GM12801 (cell line): ENCODE results near the gene FAIM2.

Experiments
- TF ChIP-seq, protein P1 (sequence below): IDR thresholded peaks from one replicate; pipeline ENCODE4 v1.5.1; 2011; ENCODE audit warnings: control low read depth; ENCODE audit not compliant: insufficient read length; ENCODE audit errors: extremely low read depth

FAIM2 gene

DNA sequence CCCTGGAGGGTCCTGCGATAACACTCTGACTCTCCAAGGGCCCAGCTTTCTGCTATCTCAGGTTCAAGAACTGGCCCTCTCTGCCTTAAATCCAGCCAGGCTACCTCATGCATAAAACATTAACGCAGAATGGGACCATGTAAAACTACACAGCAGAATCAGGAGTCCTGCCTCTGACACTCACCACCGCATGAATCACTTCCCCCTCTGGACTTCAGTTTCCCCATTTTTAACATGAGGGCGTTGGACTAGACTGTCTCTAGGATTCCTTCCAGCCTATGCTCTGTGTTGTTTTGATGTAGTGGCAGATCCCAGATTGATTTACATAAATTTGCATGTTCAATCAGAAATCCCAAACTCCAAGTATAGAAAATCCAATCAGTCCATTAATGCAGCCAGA, 78.8 kb downstream of the FAIM2 start:
- TF ChIP-seq, protein P1, sequence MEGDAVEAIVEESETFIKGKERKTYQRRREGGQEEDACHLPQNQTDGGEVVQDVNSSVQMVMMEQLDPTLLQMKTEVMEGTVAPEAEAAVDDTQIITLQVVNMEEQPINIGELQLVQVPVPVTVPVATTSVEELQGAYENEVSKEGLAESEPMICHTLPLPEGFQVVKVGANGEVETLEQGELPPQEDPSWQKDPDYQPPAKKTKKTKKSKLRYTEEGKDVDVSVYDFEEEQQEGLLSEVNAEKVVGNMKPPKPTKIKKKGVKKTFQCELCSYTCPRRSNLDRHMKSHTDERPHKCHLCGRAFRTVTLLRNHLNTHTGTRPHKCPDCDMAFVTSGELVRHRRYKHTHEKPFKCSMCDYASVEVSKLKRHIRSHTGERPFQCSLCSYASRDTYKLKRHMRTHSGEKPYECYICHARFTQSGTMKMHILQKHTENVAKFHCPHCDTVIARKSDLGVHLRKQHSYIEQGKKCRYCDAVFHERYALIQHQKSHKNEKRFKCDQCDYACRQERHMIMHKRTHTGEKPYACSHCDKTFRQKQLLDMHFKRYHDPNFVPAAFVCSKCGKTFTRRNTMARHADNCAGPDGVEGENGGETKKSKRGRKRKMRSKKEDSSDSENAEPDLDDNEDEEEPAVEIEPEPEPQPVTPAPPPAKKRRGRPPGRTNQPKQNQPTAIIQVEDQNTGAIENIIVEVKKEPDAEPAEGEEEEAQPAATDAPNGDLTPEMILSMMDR, result no peak

DNA sequence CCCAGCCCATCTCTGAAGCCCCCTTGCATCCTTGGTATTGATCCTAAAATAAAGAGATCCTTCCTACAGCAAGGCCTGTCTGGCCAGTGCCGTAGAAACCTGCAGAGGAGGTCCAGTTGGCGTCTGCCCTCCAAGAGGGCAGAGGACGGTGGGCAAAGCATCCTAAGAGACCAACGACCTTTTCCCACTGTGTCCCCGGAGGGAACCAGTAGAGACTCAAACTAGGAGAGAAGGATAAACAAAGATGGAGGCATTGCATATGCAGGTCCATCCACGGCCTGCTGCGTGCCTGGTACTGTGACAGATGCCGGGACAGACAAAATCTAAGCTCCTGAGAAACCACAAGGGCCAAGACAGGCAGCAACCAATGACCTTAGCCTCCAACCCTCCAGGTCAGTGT, 79.3 kb downstream of the FAIM2 start:
- TF ChIP-seq, protein P1, result no peak

DNA sequence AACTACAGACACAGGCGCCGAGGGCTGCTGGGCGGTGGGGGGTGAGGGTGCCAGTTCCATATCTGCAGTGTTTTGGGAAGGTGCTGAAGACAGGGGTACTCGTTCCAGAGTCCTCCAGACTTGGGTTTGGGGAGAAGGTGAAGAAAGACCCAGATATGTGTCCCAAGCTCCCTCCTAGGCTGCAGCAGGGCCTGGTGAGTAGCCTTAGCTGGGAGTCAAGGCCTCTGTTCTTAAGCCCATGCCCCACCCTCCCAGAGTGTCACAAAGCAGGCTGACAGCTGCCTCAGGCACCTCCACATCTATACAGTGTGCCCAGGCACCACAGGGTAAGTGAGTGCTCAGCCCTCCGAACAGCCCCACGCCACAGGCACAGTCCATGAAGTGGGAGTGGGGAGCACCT, 79.7 kb downstream of the FAIM2 start:
- TF ChIP-seq, protein P1, result no peak

DNA sequence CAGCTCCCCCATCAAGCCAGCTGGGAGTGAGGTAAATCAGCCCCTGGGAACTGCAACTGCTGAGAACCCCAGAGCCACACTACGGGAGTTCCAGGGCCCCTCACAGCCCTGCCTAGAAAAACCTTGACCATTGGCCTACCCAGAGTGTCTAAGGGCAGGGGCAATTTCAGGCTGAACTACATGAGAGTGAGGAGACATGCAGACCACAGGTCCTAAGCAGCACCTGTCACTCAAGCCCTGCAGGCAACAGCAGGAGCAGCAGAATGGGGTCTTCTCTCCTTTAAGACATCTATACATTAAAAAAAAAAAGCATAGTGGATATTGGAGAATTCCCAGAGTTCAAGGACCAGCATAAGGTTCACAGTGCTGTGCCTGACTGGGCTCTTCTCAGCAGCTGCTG, 80.3 kb downstream of the FAIM2 start:
- TF ChIP-seq, protein P1, result no peak

DNA sequence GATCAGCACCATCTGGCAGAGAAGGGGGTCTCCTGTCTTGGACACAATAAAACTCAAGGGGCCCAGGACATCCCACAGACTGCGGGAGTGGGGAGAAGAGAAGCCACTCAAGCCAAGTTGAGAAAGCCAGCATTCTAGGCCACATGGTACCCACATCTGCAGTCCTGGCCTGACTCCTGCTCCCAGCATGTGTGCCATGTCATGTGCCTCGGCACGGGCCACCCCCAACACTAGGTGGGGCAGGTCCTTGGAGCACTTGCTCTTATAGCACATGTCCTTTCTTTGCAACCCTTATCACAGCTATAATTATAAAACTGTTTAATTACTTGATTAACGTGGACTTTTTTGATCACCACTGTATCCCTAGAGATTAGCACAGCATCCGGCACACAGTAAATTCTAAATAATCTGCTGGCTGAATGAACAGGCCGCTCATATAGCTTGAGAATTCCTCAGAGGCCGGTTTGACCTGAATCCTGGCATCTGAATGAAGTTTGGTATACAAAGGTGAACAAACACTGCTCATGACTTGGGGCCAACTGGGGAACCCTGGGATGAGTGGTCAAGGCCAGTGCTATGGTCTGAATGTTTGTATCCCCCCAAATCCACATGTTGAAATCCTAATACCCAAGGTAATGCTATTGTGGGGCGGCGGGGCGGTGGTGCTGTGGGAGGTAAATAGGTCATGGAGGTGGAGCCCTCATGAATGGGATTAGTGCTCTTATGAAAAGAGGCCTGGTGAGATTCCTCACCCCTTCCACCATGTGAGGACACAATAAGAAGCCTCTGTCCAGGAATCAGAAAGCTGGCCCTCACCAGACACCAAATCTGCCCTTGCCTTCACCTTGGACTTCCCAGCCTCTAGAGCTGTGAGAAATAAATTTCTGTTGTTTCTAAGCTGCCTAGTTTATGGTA, 82.1 kb downstream of the FAIM2 start:
- TF ChIP-seq, protein P1, result no peak

DNA sequence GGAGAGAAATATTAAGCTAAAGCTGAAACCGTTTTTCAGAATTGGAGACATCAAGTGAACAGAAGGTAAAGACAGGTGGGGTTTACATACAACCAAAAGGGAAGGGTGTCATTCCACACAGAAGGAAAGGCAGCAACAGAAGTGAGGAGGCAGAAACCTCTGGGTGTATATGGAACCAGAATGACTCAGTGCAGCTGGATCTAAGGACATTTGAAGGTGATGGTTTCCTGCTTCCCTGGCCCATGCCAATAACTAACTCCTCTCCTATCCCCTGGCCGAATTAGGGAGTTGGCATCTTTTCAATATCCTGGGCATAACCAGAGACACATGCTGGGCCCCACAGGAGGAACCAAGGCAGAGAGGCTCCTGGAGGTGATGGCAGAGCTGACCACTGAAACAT, 83.9 kb downstream of the FAIM2 start:
- TF ChIP-seq, protein P1, result no peak

DNA sequence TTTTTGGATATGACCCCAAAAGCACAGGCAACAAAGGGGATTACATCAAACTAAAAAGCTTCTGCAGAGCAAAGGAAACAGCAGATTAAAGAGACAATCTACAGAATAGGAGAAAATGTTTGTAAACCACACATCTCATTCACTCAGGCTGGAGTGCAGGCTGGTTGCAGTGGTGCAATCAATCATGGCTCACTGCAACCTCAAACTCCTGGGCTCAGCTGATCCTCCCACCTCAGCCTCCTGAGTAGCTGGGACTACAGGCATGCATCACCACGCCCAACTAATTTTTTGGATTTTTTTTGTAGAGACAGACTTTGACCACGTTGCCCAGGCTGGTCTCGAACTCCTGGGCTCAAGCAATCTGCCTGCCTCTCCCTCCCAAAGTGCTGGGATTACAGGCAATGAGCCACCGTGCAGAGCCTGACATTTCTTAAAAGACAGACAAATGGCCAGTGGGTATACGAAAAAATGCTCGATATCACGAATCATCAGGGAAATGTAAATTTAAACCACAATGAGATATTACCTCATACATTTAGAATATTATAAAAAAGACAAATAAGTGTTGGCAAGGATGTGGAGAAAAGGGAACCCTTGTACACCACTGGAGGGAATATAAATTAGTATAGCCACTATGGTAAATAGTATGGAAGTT, 85.3 kb downstream of the FAIM2 start:
- TF ChIP-seq, protein P1, result no peak
